Left lung (tissue), 10 donors: ENCODE measurements around the gene CAV1. TPM values are rescaled to one million over a fixed set of nuclear protein-coding genes. Genes with fewer than 3 reads are reported as not detected.

ENCODE experiments used
- ATAC-seq: fragments of 200-7000 bp; cut with Tn5 transposase; one replicate; pipeline ENCODE4 v1.9.1; 2020; ENCODE audit warnings: moderate library complexity
- DNase-seq, 4 donors: peaks; one replicate each; pipeline ENCODE4 v3.0.0-alpha.2; 2013 to 2020
- H3K27ac ChIP-seq, 2 donors: fragments of 200-600 bp; sonication (generic) in 1 of 2; one replicate each; pipeline versions ENCODE4 v1.5.0 to v1.8.0; 2020 to 2021
- H3K27me3 ChIP-seq, 2 donors: fragments of 200-600 bp; sonication (generic) in 1 of 2; one replicate each; pipeline versions ENCODE4 v1.5.0 to v1.8.0; 2020 to 2021
- H3K36me3 ChIP-seq, 2 donors: fragments of 200-600 bp; sonication (generic) in 1 of 2; one replicate each; pipeline versions ENCODE4 v1.5.0 to v1.8.0; 2020 to 2021
- H3K4me1 ChIP-seq, 2 donors: fragments of 200-600 bp; one replicate each; pipeline ENCODE4 v1.8.0; 2021
- H3K4me3 ChIP-seq, 2 donors: fragments of 200-600 bp; sonication (generic) in 1 of 2; one replicate each; pipeline versions ENCODE4 v1.5.0 to v1.8.0; 2020 to 2021; ENCODE audit warnings: mild to moderate bottlenecking in 1 of 2
- H3K9me3 ChIP-seq, 2 donors: fragments of 200-600 bp; sonication (generic) in 1 of 2; one replicate each; pipeline versions ENCODE4 v1.5.0 to v1.8.0; 2020 to 2021
- intact Hi-C, 2 donors: fragments of 100-400 bp; cut with DNase I; formaldehyde crosslinking; loops; one replicate each; pipeline versions ENCODE4 v1.11.2 to v1.14.2; 2022
- polyA plus RNA-seq, 6 donors: library from polyadenylated mRNA; unstranded; fragments of 120-200 nt; gene quantifications; one replicate each; pipeline ENCODE4 v1.2.1, GENCODE V29; 2013; ENCODE audit not compliant: insufficient read length in 6 of 6
- total RNA-seq, 2 donors: library from RNA; stranded (reverse); fragmentation: NEBNext Ultra II Directional; extraction: Animal tissue kit (Norgen Biotek cat#: 25700); gene quantifications; one replicate each; pipeline ENCODE4 v1.2.1, GENCODE V29; 2021
- TF ChIP-seq, protein P1 (sequence below), 2 donors: fragments of 200-600 bp; sonication (generic) in 1 of 2; IDR thresholded peaks; one replicate each; pipeline versions ENCODE4 v1.5.0 to v1.8.0; 2021; ENCODE audit warnings: antibody characterized with exemption in 2 of 2
- donor health status: DM: no; HTN: yes; CAD: no.
- donor health status: DM: no; HTN: no; CAD: no.

Gene CAV1
- total and polyA plus RNA-seq, 8 donors, result 332 to 520 (median 402) TPM

DNA sequence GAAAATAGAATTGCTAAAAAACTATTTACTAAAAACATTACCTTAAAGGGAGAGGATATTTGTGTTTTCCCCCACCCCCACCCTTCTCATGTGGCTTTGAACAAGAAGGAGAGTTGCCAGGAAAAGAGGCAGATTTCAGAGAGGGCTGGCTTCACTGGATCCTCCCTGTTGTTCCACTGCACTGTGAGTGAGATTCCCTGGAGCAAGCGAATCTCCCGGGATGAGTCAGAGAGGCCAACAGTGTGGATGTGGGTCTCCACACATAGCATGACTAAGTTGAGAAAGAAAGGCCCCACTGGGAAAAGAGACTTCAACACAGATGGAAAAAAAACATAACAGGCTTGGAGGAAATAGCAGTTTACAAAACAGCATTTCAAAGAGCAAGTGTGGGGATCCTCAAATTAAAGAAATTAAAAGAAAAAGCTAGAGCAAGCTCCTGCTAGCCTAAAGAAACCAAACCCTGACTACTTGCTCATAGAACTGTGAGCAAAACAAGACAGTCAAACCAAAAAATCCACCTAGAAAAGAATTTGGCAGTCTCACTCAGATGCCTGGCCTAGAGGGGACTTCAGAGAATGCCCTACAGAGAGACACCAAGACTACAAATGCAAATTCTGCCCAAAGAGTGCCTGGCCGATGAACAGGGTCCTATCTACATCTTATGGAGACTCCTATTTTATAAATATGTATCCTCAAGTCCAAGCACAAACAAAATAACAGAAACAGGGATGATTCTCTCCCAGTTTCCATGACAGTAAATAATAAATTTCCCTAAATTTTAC lies 3.4 kb downstream of the CAV1 start:
- DNase-seq (peak in 1 of 4 donors; percentile 57), ATAC-seq (peak; percentile 10)
- H3K9me3 ChIP-seq, result no peaks in the 10 kb centered on the region
- TF ChIP-seq, protein P1, sequence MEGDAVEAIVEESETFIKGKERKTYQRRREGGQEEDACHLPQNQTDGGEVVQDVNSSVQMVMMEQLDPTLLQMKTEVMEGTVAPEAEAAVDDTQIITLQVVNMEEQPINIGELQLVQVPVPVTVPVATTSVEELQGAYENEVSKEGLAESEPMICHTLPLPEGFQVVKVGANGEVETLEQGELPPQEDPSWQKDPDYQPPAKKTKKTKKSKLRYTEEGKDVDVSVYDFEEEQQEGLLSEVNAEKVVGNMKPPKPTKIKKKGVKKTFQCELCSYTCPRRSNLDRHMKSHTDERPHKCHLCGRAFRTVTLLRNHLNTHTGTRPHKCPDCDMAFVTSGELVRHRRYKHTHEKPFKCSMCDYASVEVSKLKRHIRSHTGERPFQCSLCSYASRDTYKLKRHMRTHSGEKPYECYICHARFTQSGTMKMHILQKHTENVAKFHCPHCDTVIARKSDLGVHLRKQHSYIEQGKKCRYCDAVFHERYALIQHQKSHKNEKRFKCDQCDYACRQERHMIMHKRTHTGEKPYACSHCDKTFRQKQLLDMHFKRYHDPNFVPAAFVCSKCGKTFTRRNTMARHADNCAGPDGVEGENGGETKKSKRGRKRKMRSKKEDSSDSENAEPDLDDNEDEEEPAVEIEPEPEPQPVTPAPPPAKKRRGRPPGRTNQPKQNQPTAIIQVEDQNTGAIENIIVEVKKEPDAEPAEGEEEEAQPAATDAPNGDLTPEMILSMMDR (IDR thresholded peaks at IDR 0.05), result no peak
- H3K4me1 ChIP-seq, result peaks cover 12 to 57% of the 10 kb centered on the region in 2 donors
- intact Hi-C loops, result loop anchor here in 1 of 2 donors (10.0 kb wide), 1 partner anchor 273 kb away; no protein-coding TSS in a partner anchor
- H3K27ac ChIP-seq, result peak overlapping the region; percentile 90 to 94
- peak overlapping the region; percentile 51 to 57 for H3K4me3 ChIP-seq
- no peaks in the 10 kb centered on the region for H3K36me3 ChIP-seq
- peaks cover 0 to 45% of the 10 kb centered on the region in 2 donors for H3K27me3 ChIP-seq

DNA sequence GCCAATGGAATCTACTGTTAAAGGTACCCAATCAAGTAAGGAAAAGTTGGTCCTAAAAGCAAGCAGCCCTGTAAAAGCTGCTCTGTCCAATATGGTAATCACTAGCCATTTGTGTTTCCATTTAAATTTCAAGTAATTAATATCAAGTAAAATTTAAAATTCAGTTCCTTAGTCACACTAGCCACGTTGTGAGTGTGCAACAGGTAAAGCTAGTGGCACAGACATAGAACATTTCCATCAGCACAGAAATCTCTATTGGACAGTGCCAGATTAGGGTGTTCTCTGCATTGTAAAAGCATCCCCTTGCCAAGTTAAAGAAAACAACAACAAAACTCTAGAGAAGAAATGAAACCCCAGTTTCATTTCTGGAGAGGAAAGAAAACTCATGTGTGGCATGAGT lies 4.4 kb downstream of the CAV1 start:
- intact Hi-C loops, result loop anchor here in 1 of 2 donors (10.0 kb wide), 1 partner anchor 274 kb away; no protein-coding TSS in a partner anchor
- Histone ChIP-seq H3K4me3 (peak overlapping the region in 1 of 2 donors; percentile 57), H3K27me3 (peaks cover 0 to 34% of the 10 kb centered on the region in 2 donors), H3K27ac (peak overlapping the region in 1 of 2 donors; percentile 90), H3K9me3 (no peaks in the 10 kb centered on the region), H3K36me3 (no peaks in the 10 kb centered on the region), H3K4me1 (peaks cover 12 to 56% of the 10 kb centered on the region in 2 donors)
- ATAC-seq (no peak), DNase-seq (no peak)
- TF ChIP-seq, protein P1 (IDR thresholded peaks at IDR 0.05), result no peak

DNA sequence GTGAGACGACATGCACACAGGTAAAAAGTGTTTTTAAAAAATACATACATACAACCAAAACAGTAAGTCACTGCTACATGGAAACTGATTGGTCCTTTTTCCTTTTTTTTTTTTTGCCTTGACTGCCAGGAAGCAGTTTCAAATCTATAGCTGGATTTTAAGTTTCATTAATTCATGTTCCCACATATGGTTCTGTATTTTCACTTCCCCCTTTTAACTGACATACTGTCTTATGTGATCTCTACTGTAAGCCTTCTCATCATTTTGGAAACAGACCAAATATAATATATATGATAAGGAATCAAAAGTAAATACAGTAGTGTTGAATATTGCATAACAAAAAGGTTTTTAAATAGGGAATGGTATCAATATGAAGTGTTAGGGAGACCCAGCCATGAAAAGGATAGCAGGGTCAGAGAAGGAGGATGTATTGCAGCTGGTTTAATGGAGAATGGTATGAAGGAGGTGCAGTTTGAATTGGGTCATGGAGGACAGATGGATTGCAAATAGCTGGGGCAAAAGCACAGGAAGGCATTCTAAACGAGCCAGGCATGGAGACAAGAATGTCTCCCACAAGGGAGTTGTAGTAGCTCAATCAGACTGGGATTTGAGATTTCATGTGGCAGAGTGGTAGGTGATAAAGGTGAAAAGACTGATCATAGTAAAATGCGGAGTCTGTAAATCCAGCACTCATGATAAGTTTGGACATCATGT lies 5.4 kb downstream of the CAV1 start:
- H3K27ac ChIP-seq, result peak overlapping the region in 1 of 2 donors; percentile 23
- H3K27me3 ChIP-seq, result peaks cover 0 to 24% of the 10 kb centered on the region in 2 donors
- TF ChIP-seq, protein P1 (IDR thresholded peaks at IDR 0.05), result no peak
- intact Hi-C loops, result loop anchor here in 1 of 2 donors (10.0 kb wide), 2 partner anchors 55 to 175 kb away; no protein-coding TSS in a partner anchor
- peak overlapping the region in 1 of 2 donors; percentile 57 for H3K4me3 ChIP-seq
- DNase-seq, result no peak
- ATAC-seq, result no peak
- H3K4me1 ChIP-seq, result peaks cover 18 to 55% of the 10 kb centered on the region in 2 donors
- H3K36me3 ChIP-seq, result no peaks in the 10 kb centered on the region
- H3K9me3 ChIP-seq, result no peaks in the 10 kb centered on the region

DNA sequence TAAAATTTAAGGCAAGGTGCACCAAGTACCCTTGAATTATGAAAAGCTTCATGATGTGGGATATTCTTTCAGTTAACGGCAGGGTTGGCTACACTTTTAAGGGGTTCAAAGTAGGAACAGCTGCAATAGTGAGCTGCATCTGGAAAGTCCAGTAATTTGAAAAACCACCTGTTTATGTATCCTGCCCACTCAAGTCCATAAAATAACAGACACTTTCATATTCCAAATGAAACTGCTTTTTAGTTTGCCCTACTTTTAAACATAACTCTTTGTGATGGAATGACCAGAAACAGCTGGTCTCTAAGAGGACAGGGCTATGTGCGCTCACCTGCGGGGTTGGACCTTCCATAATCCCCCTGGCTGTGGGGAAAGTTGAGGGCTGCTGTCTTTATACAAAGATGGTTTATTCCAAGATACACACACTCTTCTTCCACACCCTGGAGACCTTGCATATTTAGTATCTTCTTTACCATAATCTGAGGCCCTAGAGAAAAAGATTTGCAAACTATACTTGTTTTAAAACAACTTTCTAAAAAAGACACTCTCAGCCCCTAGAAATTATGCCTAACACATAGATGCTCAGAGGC lies 7.4 kb downstream of the CAV1 start:
- TF ChIP-seq, protein P1 (IDR thresholded peaks at IDR 0.05), result no peak
- peaks cover 0 to 5% of the 10 kb centered on the region in 2 donors for H3K27me3 ChIP-seq
- peak overlapping the region in 1 of 2 donors; percentile 57 for H3K4me3 ChIP-seq

More for the DNA sequence above, 7.4 kb downstream of the CAV1 start:
- H3K36me3 ChIP-seq, result peaks cover 0 to 6% of the 10 kb centered on the region in 2 donors
- intact Hi-C loops, result loop anchor here in 1 of 2 donors (10.0 kb wide), 2 partner anchors 53 to 177 kb away; no protein-coding TSS in a partner anchor
- no peak overlapping the region for H3K27ac ChIP-seq
- H3K4me1 ChIP-seq, result peaks cover 18 to 40% of the 10 kb centered on the region in 2 donors
- ATAC-seq (no peak), DNase-seq (no peak)
- H3K9me3 ChIP-seq, result no peaks in the 10 kb centered on the region
